Measurements from ENCODE around the gene CPA4.

GRCh38 chr7:130277763-130278643 lies 15.0 kb upstream of the CPA4 start:
- peak; percentile 44 for TF ChIP-seq CTCF (conservative IDR thresholded peaks at IDR 0.05; ENCODE audit: low read depth, low read length)
- no peak for TF ChIP-seq EZH2 (IDR thresholded peaks at IDR 0.05; ENCODE audit: low read length, unreplicated experiment)
- no peak for TF ChIP-seq EZH2phosphoT487 (IDR thresholded peaks at IDR 0.05; ENCODE audit: borderline replicate concordance, low read length)

All from PC-3 (cell line).